Sigmoid colon (tissue), 7 donors: ENCODE measurements around the gene ZNF335. TPM values are rescaled to one million over a fixed set of nuclear protein-coding genes. Genes with fewer than 3 reads are reported as not detected.
A peak's percentile ranks its signal among the peaks of the same experiment; 100 is the strongest.

Experiments
- DNase-seq: peaks from one replicate; pipeline ENCODE4 v3.0.0-alpha.2; 2019
- H3K27ac ChIP-seq, 4 donors: fragments of 200-600 bp; sonication (generic); one replicate each; pipeline ENCODE4 v1.5.1; 2016 to 2019; ENCODE audit warnings: mild to moderate bottlenecking in 1 of 4
- H3K27me3 ChIP-seq, 3 donors: fragments of 200-600 bp; sonication (generic); one replicate each; pipeline ENCODE4 v1.5.1; 2019; ENCODE audit warnings: mild to moderate bottlenecking in 1 of 3
- H3K36me3 ChIP-seq, 4 donors: fragments of 200-600 bp; sonication (generic); one replicate each; pipeline ENCODE4 v1.5.1; 2016 to 2019
- H3K4me1 ChIP-seq, 4 donors: fragments of 200-600 bp; sonication (generic); one replicate each; pipeline ENCODE4 v1.5.1; 2017 to 2019
- H3K4me3 ChIP-seq, 4 donors: fragments of 200-600 bp; sonication (generic); one replicate each; pipeline ENCODE4 v1.5.1; 2017 to 2019; ENCODE audit warnings: mild to moderate bottlenecking in 2 of 4, moderate library complexity in 1 of 4
- H3K9me3 ChIP-seq, 4 donors: fragments of 200-600 bp in 3 of 4; sonication (generic) in 3 of 4; one replicate each; pipeline versions ENCODE4 v1.5.1 to v1.6.1; 2013 to 2019
- CTCF ChIP-seq, 4 experiments: fragments of 450-650 bp in 3 of 4; fragments of 200-600 bp in 1 of 4; IDR thresholded peaks; one replicate each; pipeline ENCODE4 v1.5.1; 2016 to 2019; ENCODE audit warnings: antibody characterized with exemption in 4 of 4, mild to moderate bottlenecking in 3 of 4, moderate library complexity in 2 of 4
- EP300 ChIP-seq, 4 donors: sonication (generic); formaldehyde crosslinking; IDR thresholded peaks; one replicate each; pipeline ENCODE4 v1.6.1; 2017; ENCODE audit warnings: antibody characterized with exemption in 4 of 4
- POLR2A ChIP-seq, 2 donors: fragments of 450-650 bp; IDR thresholded peaks; one replicate each; pipeline ENCODE4 v1.6.1; 2016; ENCODE audit warnings: antibody characterized with exemption in 2 of 2, mild to moderate bottlenecking in 2 of 2, moderate library complexity in 2 of 2
- POLR2AphosphoS5 ChIP-seq, 4 donors: sonication (generic); formaldehyde crosslinking; IDR thresholded peaks; one replicate each; pipeline ENCODE4 v1.6.1; 2017; ENCODE audit warnings: antibody characterized with exemption in 4 of 4
- WGBS, 2 donors: extraction: QIAGEN DNeasy Blood & Tissue Kit; methylation state at CpG; one replicate each; pipeline ENCODE4 v1.1.7; 2013; 5-methylcytosine and 5-hydroxymethylcytosine counted together
- intact Hi-C: fragments of 100-400 bp; cut with DNase I; formaldehyde crosslinking; loops from one replicate; pipeline ENCODE4 v1.15.1; 2023
- polyA plus RNA-seq, 3 donors: library from polyadenylated mRNA; stranded (reverse); fragments of 200-250 nt; gene quantifications; one replicate each; pipeline ENCODE4 v1.2.3, GENCODE V29; 2013
- total RNA-seq, 4 donors: library from RNA; depleted of rRNA; stranded (reverse); fragments of >200 nt; gene quantifications; one replicate each; pipeline ENCODE4 v1.1.0, GENCODE V29; 2016
- donor health status: healthy with polysubstance abuse.
- donor health status: Bipolar disorder and iron deficiency.
- donor health status: healthy.

The ZNF335 gene
- total and polyA plus RNA-seq, 7 donors: 5.4 to 24.4 (median 12.5) TPM

DNA sequence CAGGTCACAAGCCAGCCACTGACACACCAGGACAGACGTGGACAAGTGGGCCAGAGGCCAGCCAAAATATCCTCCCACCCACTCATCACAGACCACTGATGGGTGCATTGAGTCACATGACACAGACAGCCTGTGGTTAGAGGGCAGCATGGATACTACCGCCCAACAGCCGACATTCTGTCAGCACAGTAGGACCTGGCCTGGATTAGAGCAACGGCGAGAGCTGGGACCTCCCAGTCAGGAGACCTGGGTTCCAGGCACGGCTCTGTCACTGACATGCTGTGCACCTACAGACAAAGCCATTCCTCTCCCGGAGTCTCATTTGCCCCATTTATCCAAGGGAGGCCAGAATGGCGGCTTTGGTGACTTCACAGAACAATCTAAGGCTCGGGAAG lies 8.0 kb downstream of the ZNF335 start:
- Histone ChIP-seq H3K9me3 (no peaks in the 10 kb centered on the region), H3K27ac (no peak overlapping the region), H3K27me3 (no peaks in the 10 kb centered on the region), H3K4me3 (no peak overlapping the region), H3K36me3 (peaks cover 55 to 100% (median 91%) of the 10 kb centered on the region in 4 donors), H3K4me1 (peaks cover 0 to 6% (median 0%) of the 10 kb centered on the region in 4 donors)
- WGBS, 2 donors: 92 to 95% methylated on average over 9 of the region's 9 CpGs
- intact Hi-C loops: no loop called here
- DNase-seq: peak; percentile 57
- TF ChIP-seq CTCF (IDR thresholded peaks at IDR 0.05): no peak
- TF ChIP-seq EP300 (IDR thresholded peaks at IDR 0.05): no peak
- TF ChIP-seq POLR2AphosphoS5 (IDR thresholded peaks at IDR 0.05): no peak
- TF ChIP-seq POLR2A (IDR thresholded peaks at IDR 0.05): no peak

- intact Hi-C loops: no loop called here
- WGBS, 2 donors: 74 to 81% methylated on average over 34 of the region's 34 CpGs
- H3K27me3 ChIP-seq: no peaks in the 10 kb centered on the region
- H3K4me1 ChIP-seq: no peaks in the 10 kb centered on the region
- no peak overlapping the region for H3K4me3 ChIP-seq
- H3K27ac ChIP-seq: no peak overlapping the region
- peaks cover 55 to 100% (median 92%) of the 10 kb centered on the region in 4 donors for H3K36me3 ChIP-seq
- TF ChIP-seq POLR2AphosphoS5 (IDR thresholded peaks at IDR 0.05) (no peak), EP300 (IDR thresholded peaks at IDR 0.05) (no peak), POLR2A (IDR thresholded peaks at IDR 0.05) (no peak), CTCF (IDR thresholded peaks at IDR 0.05) (peak in 2 of 4 experiments; percentile 16 to 22)
- no peaks in the 10 kb centered on the region for H3K9me3 ChIP-seq
- peak; percentile 58 for DNase-seq
Observed at GRCh38 chr20:45963059-45964005, 8.7 kb downstream of the ZNF335 start.

DNA sequence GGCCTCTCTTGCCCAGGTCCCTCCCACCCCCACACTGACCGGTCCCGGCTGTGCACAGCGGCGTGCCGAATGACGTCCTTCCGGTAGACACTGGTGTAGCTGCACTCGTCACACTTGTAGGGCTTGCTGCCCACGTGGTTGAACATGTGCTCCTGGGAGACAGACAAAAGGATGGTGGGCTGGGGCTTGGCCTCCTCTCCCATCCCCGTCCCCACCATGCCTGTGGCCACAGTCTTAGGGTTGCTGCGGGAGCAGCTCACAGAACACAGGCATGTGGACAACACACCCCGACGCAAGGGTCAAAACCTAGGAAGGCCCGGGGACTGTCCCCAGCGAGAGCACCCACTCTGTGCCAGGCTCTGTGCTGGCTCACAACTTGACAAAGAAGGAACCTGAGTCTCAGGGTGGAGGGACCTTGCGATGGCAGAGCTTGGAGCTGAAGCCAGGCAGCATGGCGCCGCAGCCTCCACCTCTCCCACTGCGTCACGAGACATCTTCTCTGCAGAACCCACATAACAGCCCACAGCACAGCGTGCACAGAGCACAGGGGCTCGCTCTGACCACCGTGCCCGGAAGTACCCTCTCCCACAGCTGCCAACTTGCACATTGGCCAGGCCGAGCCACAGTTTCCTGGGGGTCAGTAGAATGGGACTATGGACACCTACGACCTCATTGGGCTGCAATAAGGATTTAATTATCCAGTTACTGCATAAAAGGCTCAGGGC lies 9.8 kb downstream of the ZNF335 start:
- Histone ChIP-seq H3K4me1 (no peaks in the 10 kb centered on the region), H3K9me3 (no peaks in the 10 kb centered on the region), H3K27me3 (no peaks in the 10 kb centered on the region), H3K27ac (no peak overlapping the region), H3K36me3 (peaks cover 50 to 100% (median 92%) of the 10 kb centered on the region in 4 donors), H3K4me3 (no peak overlapping the region)
- intact Hi-C loops: no loop called here
- 95% methylated on average over 26 of the region's 26 CpGs for WGBS, 2 donors
- no peak for TF ChIP-seq EP300 (IDR thresholded peaks at IDR 0.05)
- DNase-seq: peak; percentile 58

GRCh38 chr20:45959956-45960630 lies 11.9 kb downstream of the ZNF335 start:
- Histone ChIP-seq H3K4me1 (no peaks in the 10 kb centered on the region), H3K4me3 (no peak overlapping the region), H3K27ac (no peak overlapping the region), H3K27me3 (no peaks in the 10 kb centered on the region), H3K9me3 (no peaks in the 10 kb centered on the region), H3K36me3 (peaks cover 51 to 94% (median 79%) of the 10 kb centered on the region in 4 donors)
- intact Hi-C loops: no loop called here
- 95 to 97% methylated on average over 14 of the region's 14 CpGs for WGBS, 2 donors
- peak; percentile 40 for DNase-seq
- TF ChIP-seq EP300 (IDR thresholded peaks at IDR 0.05): no peak
- TF ChIP-seq POLR2AphosphoS5 (IDR thresholded peaks at IDR 0.05): no peak
- TF ChIP-seq CTCF (IDR thresholded peaks at IDR 0.05): no peak
- no peak for TF ChIP-seq POLR2A (IDR thresholded peaks at IDR 0.05)
